ENCODE measurements around the gene PARP8.

Gene PARP8

GRCh38 chr5:50702615-50703366 lies 36.4 kb downstream of the PARP8 start:
- TF ChIP-seq, protein P1, sequence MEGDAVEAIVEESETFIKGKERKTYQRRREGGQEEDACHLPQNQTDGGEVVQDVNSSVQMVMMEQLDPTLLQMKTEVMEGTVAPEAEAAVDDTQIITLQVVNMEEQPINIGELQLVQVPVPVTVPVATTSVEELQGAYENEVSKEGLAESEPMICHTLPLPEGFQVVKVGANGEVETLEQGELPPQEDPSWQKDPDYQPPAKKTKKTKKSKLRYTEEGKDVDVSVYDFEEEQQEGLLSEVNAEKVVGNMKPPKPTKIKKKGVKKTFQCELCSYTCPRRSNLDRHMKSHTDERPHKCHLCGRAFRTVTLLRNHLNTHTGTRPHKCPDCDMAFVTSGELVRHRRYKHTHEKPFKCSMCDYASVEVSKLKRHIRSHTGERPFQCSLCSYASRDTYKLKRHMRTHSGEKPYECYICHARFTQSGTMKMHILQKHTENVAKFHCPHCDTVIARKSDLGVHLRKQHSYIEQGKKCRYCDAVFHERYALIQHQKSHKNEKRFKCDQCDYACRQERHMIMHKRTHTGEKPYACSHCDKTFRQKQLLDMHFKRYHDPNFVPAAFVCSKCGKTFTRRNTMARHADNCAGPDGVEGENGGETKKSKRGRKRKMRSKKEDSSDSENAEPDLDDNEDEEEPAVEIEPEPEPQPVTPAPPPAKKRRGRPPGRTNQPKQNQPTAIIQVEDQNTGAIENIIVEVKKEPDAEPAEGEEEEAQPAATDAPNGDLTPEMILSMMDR (IDR thresholded peaks at IDR 0.05; ENCODE audit: borderline replicate concordance, control extremely low read depth, extremely low read depth, insufficient read depth, missing control alignments): no peak
- in situ Hi-C loops (cut with MboI; ENCODE audit: low sequenced_read_pairs, unreplicated experiment): no loop called here
- DNase-seq (ENCODE audit: low spot score): no peak

- TF ChIP-seq, protein P1 (IDR thresholded peaks at IDR 0.05; ENCODE audit: borderline replicate concordance, control extremely low read depth, extremely low read depth, insufficient read depth, missing control alignments): no peak
- in situ Hi-C loops (cut with MboI; ENCODE audit: low sequenced_read_pairs, unreplicated experiment): no loop called here
- DNase-seq (ENCODE audit: low spot score): no peak
Observed at GRCh38 chr5:50703367-50703666, 36.9 kb downstream of the PARP8 start.

GRCh38 chr5:50704730-50705129 lies 38.3 kb downstream of the PARP8 start:
- no peak for DNase-seq (ENCODE audit: low spot score)
- TF ChIP-seq, protein P1 (IDR thresholded peaks at IDR 0.05; ENCODE audit: borderline replicate concordance, control extremely low read depth, extremely low read depth, insufficient read depth, missing control alignments): no peak
- in situ Hi-C loops (cut with MboI; ENCODE audit: low sequenced_read_pairs, unreplicated experiment): no loop called here

GRCh38 chr5:50709471-50709870 lies 43.0 kb downstream of the PARP8 start:
- DNase-seq (ENCODE audit: low spot score): no peak
- TF ChIP-seq, protein P1 (IDR thresholded peaks at IDR 0.05; ENCODE audit: borderline replicate concordance, control extremely low read depth, extremely low read depth, insufficient read depth, missing control alignments): no peak
- in situ Hi-C loops (cut with MboI; ENCODE audit: low sequenced_read_pairs, unreplicated experiment): no loop called here

DNA sequence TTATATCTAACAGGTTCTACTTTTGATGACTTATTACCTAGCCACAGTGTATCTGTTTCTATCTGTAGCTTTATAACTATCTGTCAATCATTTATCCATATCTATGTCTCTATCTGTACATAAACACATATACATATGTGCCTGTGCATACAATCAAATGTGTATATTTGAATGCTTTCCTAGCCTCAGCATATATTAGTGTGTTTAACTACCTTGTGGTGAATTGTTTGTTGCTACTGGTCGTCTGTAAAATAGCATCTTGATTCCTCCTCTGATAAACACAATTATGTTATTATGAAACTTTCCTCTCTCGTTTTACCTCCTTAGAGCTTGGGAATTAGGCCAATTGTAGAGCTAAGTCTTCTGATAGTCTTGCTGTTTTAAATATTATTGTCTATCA lies 44.4 kb downstream of the PARP8 start:
- TF ChIP-seq, protein P1 (IDR thresholded peaks at IDR 0.05; ENCODE audit: borderline replicate concordance, control extremely low read depth, extremely low read depth, insufficient read depth, missing control alignments): no peak
- in situ Hi-C loops (cut with MboI; ENCODE audit: low sequenced_read_pairs, unreplicated experiment): no loop called here
- no peak for DNase-seq (ENCODE audit: low spot score)

GRCh38 chr5:50711280-50711679 lies 44.8 kb downstream of the PARP8 start:
- TF ChIP-seq, protein P1 (IDR thresholded peaks at IDR 0.05; ENCODE audit: borderline replicate concordance, control extremely low read depth, extremely low read depth, insufficient read depth, missing control alignments): no peak
- peak; percentile 15 for DNase-seq (ENCODE audit: low spot score)
- in situ Hi-C loops (cut with MboI; ENCODE audit: low sequenced_read_pairs, unreplicated experiment): no loop called here
